Left ventricle myocardium inferior (tissue), 1 donor: ENCODE measurements around the gene ITM2C. TPM values are rescaled to one million over a fixed set of nuclear protein-coding genes. Genes with fewer than 3 reads are reported as not detected.

ENCODE experiments used
- DNase-seq: peaks from one replicate; pipeline ENCODE4 v3.0.0-alpha.2; 2020
- H3K27ac ChIP-seq: fragments of 200-600 bp; replicated peaks from 2 replicates; pipeline ENCODE4 v1.8.0; 2021
- H3K27me3 ChIP-seq: fragments of 200-600 bp; 2 replicates; pipeline ENCODE4 v1.8.0; 2021; ENCODE audit warnings: low read depth
- H3K36me3 ChIP-seq: fragments of 200-600 bp; 2 replicates; pipeline ENCODE4 v1.8.0; 2021
- H3K4me1 ChIP-seq: fragments of 200-600 bp; 2 replicates; pipeline ENCODE4 v1.8.0; 2021
- H3K4me3 ChIP-seq: fragments of 200-600 bp; 2 replicates; pipeline ENCODE4 v1.8.0; 2021; ENCODE audit warnings: mild to moderate bottlenecking, moderate library complexity
- H3K9me3 ChIP-seq: fragments of 200-600 bp; replicated peaks from 2 replicates; pipeline ENCODE4 v1.8.0; 2021
- CTCF ChIP-seq: fragments of 200-600 bp; IDR thresholded peaks from 2 replicates; pipeline ENCODE4 v1.8.0; 2021; ENCODE audit warnings: antibody characterized with exemption, mild to moderate bottlenecking, borderline replicate concordance
- intact Hi-C: fragments of 100-400 bp; cut with micrococcal nuclease; formaldehyde crosslinking; loops from one replicate; pipeline ENCODE4 v1.11.0; 2022
- total RNA-seq: library from RNA; stranded (reverse); fragmentation: NEBNext Ultra II Directional; extraction: Animal tissue kit (Norgen Biotek cat#: 25700); gene quantifications from one replicate; pipeline ENCODE4 v1.2.1, GENCODE V29; 2021
- donor health status: DM: no; HTN: yes; CAD: no; lungs with severe emphysema.

Gene ITM2C
- total RNA-seq, 1 donor from 2014 or later: 25.5 TPM

- intact Hi-C loops: no loop called here
- no peak for DNase-seq
- Histone ChIP-seq H3K36me3 (no peaks in the 10 kb centered on the region), H3K27ac (no peak overlapping the region), H3K9me3 (no peaks in the 10 kb centered on the region), H3K4me3 (no peak overlapping the region), H3K4me1 (no peaks in the 10 kb centered on the region), H3K27me3 (peaks cover 47% of the 10 kb centered on the region)
- no peak for TF ChIP-seq CTCF
These were observed 54.5 kb downstream of the ITM2C start for GRCh38 chr2:230919240-230919639.

GRCh38 chr2:230919681-230920080 is 54.9 kb downstream of the ITM2C start:
- H3K27ac ChIP-seq: no peak overlapping the region
- H3K9me3 ChIP-seq: no peaks in the 10 kb centered on the region
- TF ChIP-seq CTCF: no peak
- H3K27me3 ChIP-seq: peaks cover 47% of the 10 kb centered on the region
- no peaks in the 10 kb centered on the region for H3K36me3 ChIP-seq
- intact Hi-C loops: no loop called here
- no peak for DNase-seq
- H3K4me3 ChIP-seq: no peak overlapping the region
- H3K4me1 ChIP-seq: no peaks in the 10 kb centered on the region

- H3K36me3 ChIP-seq: no peaks in the 10 kb centered on the region
- no peak overlapping the region for H3K4me3 ChIP-seq
- no peak for DNase-seq
- TF ChIP-seq CTCF: no peak
- intact Hi-C loops: no loop called here
- peaks cover 43% of the 10 kb centered on the region for H3K27me3 ChIP-seq
- H3K4me1 ChIP-seq: no peaks in the 10 kb centered on the region
- H3K27ac ChIP-seq: no peak overlapping the region
- H3K9me3 ChIP-seq: no peaks in the 10 kb centered on the region
These were observed 55.4 kb downstream of the ITM2C start for GRCh38 chr2:230920167-230920566.

GRCh38 chr2:230921806-230922595 is 57.3 kb downstream of the ITM2C start:
- TF ChIP-seq CTCF: no peak
- intact Hi-C loops: no loop called here
- Histone ChIP-seq H3K4me3 (no peak overlapping the region), H3K27ac (no peak overlapping the region), H3K9me3 (no peaks in the 10 kb centered on the region), H3K36me3 (no peaks in the 10 kb centered on the region), H3K4me1 (no peaks in the 10 kb centered on the region), H3K27me3 (peaks cover 43% of the 10 kb centered on the region)
- DNase-seq: no peak

- peaks cover 42% of the 10 kb centered on the region for H3K27me3 ChIP-seq
- no peak for DNase-seq
- intact Hi-C loops: no loop called here
- H3K27ac ChIP-seq: no peak overlapping the region
- H3K4me1 ChIP-seq: no peaks in the 10 kb centered on the region
- no peak overlapping the region for H3K4me3 ChIP-seq
- no peaks in the 10 kb centered on the region for H3K36me3 ChIP-seq
- no peaks in the 10 kb centered on the region for H3K9me3 ChIP-seq
- no peak for TF ChIP-seq CTCF
These were observed 58.4 kb downstream of the ITM2C start for GRCh38 chr2:230922951-230923717.
